ENCODE data around the gene OSCP1. TPM values are rescaled to one million over a fixed set of nuclear protein-coding genes. Genes with fewer than 3 reads are reported as not detected.

The OSCP1 gene
- total and polyA plus RNA-seq, 2 donors (not counting 3 experiments of a cell fraction or from before 2014, with no cell fraction given) = 4.6 to 8.3 TPM

DNA sequence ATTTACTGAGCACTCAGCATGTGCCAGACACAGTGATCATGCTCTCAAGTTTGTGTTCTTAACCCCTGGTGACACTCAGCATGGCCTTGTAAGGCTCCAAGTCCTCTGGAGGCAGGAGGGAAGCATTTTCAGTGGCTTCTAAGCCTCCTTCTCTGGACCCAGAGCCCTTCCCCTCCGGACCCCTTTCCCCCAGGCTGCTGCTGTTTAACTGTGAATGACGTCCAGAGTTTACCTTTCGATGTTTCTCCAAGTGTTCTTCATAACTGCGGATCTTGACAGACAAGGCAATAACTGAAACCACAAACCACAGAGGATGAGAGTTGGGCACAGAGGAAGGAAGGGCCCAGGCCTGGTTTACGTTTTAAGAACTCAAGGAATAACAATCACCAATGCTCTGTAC is 7.4 kb upstream of the OSCP1 start:
- POLR2A ChIA-PET = no interaction called here
- H3K27ac ChIP-seq (ENCODE audit: insufficient read depth, low read depth, low read length) = no peak overlapping the region
- H3K27me3 ChIP-seq (ENCODE audit: control insufficient read depth in 2 of 2, insufficient read depth in 2 of 2, low read length in 2 of 2) = no peaks in the 10 kb centered on the region
- no peaks in the 10 kb centered on the region for H3K9me1 ChIP-seq (replicated peaks; ENCODE audit: control insufficient read depth, extremely low read depth, insufficient read depth, low read length)
- no peaks in the 10 kb centered on the region for H3K9me3 ChIP-seq (replicated peaks; ENCODE audit: control insufficient read depth, insufficient read depth, low read length)
- H3K4me1 ChIP-seq (ENCODE audit: control insufficient read depth, extremely low read depth, insufficient read depth, low read length) = no peaks in the 10 kb centered on the region
- FAIRE-seq (no peak), DNase-seq (ENCODE audit: low read depth, low spot score) (no peak)
- H3K9ac ChIP-seq (replicated peaks; ENCODE audit: extremely low read depth, insufficient read depth, low read length) = no peak overlapping the region
- no peaks in the 10 kb centered on the region for H4K20me1 ChIP-seq (replicated peaks; ENCODE audit: control insufficient read depth, extremely low read depth, insufficient read depth, low read length)
- CTCF ChIA-PET = no interaction called here
- peaks cover 3% of the 10 kb centered on the region for H3K79me2 ChIP-seq (ENCODE audit: control insufficient read depth, insufficient read depth, low read length)
- no TSS peak for BruUV-seq (replicated peaks)
- no peak overlapping the region for H3K4me3 ChIP-seq (replicated peaks in 1 of 3; ENCODE audit: insufficient read depth in 1 of 3, low read depth in 1 of 3, low read length in 3 of 3)
- intact Hi-C loops (cut with micrococcal nuclease) (no loop called here), dilution Hi-C loops (cut with MboI; ENCODE audit: extremely low pct_ligation_motif_present, low sequenced_read_pairs) (no loop called here)
- no peak overlapping the region for H2AFZ ChIP-seq (ENCODE audit: low read depth, low read length)
- H3K36me3 ChIP-seq (ENCODE audit: control insufficient read depth in 2 of 2, extremely low read depth in 1 of 2, insufficient read depth in 2 of 2, low read length in 2 of 2) = peaks cover 25 to 27% of the 10 kb centered on the region in 2 experiments
- no peak overlapping the region for H3K4me2 ChIP-seq (ENCODE audit: insufficient read depth, low read length)
- no peak for TF ChIP-seq EZH2 (IDR thresholded peaks at IDR 0.05; ENCODE audit: borderline replicate concordance, low read depth, low read length, severe bottlenecking)
- no peak for TF ChIP-seq POLR2AphosphoS5 (IDR thresholded peaks at IDR 0.05; ENCODE audit: insufficient read depth, low read depth, low read length)
- TF ChIP-seq POLR2A (IDR thresholded peaks at IDR 0.05; ENCODE audit: low read depth, low read length) = no peak
- no peak for TF ChIP-seq JUN (IDR thresholded peaks at IDR 0.05; ENCODE audit: borderline replicate concordance, insufficient read depth, insufficient read length, low read depth)
- no peak for TF ChIP-seq MYC (IDR thresholded peaks at IDR 0.05; ENCODE audit: low read depth, low read length)
- TF ChIP-seq, protein P1, sequence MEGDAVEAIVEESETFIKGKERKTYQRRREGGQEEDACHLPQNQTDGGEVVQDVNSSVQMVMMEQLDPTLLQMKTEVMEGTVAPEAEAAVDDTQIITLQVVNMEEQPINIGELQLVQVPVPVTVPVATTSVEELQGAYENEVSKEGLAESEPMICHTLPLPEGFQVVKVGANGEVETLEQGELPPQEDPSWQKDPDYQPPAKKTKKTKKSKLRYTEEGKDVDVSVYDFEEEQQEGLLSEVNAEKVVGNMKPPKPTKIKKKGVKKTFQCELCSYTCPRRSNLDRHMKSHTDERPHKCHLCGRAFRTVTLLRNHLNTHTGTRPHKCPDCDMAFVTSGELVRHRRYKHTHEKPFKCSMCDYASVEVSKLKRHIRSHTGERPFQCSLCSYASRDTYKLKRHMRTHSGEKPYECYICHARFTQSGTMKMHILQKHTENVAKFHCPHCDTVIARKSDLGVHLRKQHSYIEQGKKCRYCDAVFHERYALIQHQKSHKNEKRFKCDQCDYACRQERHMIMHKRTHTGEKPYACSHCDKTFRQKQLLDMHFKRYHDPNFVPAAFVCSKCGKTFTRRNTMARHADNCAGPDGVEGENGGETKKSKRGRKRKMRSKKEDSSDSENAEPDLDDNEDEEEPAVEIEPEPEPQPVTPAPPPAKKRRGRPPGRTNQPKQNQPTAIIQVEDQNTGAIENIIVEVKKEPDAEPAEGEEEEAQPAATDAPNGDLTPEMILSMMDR (IDR thresholded peaks at IDR 0.05; ENCODE audit: extremely low read depth in 1 of 2, insufficient read depth in 1 of 2, low read depth in 1 of 2, low read length in 2 of 2) = no peak
- TF ChIP-seq, protein P2, sequence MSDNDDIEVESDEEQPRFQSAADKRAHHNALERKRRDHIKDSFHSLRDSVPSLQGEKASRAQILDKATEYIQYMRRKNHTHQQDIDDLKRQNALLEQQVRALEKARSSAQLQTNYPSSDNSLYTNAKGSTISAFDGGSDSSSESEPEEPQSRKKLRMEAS (IDR thresholded peaks at IDR 0.05; ENCODE audit: insufficient read depth, insufficient read length) = no peak
- TF ChIP-seq FOS (IDR thresholded peaks at IDR 0.05; ENCODE audit: borderline replicate concordance, insufficient read depth, low read length) = no peak
- no peak for TF ChIP-seq GATA2 (IDR thresholded peaks at IDR 0.05; ENCODE audit: insufficient read depth, insufficient read length, low read depth, low read length)

All from endothelial cell of umbilical vein (primary cell).